AG10803 (cell line): ENCODE measurements around the gene HMOX2.
A peak's percentile ranks its signal among the peaks of the same experiment; 100 is the strongest.

ENCODE experiments used
- DNase-seq: peaks from one replicate; pipeline ENCODE4 v3.0.0; 2010; ENCODE audit warnings: low read depth
- H3K4me3 ChIP-seq: 2 replicates; pipeline ENCODE4 v1.5.1; 2011; ENCODE audit warnings: mild to moderate bottlenecking, low read length, control low read depth
- TF ChIP-seq, protein P1 (sequence below): conservative IDR thresholded peaks from 2 replicates; pipeline ENCODE4 v1.5.1; 2011; ENCODE audit warnings: mild to moderate bottlenecking, low read length, control low read depth, inconsistent platforms

HMOX2 gene, protein sequence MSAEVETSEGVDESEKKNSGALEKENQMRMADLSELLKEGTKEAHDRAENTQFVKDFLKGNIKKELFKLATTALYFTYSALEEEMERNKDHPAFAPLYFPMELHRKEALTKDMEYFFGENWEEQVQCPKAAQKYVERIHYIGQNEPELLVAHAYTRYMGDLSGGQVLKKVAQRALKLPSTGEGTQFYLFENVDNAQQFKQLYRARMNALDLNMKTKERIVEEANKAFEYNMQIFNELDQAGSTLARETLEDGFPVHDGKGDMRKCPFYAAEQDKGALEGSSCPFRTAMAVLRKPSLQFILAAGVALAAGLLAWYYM

DNA sequence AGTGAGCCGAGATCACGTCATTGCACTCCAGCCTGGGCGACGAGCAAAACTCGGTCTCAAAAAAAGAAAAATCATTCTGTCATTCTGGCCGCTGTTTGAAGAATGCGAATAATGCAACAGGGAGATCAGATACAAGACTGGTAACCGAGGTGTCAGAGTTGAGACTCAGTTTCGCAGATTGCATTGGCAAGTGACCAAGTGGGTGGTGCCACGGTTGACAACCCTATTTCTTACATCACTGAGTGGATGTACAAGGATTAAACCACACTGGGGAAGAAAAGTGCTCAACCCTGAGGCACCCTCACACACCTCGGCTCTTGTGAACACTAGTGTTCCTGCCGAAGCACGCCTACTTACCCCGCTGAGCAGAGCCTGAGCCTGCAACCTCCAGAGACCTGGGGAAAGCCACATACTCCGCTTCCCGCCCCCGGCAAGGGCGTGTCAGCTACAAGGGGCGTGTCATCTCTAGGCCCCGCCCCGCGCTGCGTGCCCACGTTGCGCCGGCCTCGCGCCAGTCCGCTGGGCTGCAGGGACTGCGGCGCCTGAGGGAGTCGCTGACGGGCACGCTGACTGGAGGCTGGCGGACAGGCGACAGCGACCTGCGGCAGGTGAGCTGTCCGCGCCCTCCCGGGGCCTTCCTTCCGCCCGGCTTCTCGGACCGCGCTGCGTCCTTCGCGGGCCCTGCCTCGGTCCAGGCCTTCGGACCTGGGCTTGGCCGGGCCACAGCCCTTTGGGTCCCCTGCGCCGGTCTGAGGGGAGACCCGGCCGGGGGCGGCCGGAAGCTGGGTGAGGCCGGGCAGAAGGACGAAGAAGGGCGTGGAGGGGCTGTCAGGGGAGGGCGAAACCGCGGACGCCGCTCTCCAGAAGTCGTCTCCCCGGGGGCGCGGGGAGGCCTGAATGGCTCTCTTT is at the start of gene HMOX2:
HMOX2 (plus strand) TSS at position 519 of the 909 bp plus-strand sequence. CDS start 29,127 bp downstream, outside the sequence.
- TF ChIP-seq, protein P1, sequence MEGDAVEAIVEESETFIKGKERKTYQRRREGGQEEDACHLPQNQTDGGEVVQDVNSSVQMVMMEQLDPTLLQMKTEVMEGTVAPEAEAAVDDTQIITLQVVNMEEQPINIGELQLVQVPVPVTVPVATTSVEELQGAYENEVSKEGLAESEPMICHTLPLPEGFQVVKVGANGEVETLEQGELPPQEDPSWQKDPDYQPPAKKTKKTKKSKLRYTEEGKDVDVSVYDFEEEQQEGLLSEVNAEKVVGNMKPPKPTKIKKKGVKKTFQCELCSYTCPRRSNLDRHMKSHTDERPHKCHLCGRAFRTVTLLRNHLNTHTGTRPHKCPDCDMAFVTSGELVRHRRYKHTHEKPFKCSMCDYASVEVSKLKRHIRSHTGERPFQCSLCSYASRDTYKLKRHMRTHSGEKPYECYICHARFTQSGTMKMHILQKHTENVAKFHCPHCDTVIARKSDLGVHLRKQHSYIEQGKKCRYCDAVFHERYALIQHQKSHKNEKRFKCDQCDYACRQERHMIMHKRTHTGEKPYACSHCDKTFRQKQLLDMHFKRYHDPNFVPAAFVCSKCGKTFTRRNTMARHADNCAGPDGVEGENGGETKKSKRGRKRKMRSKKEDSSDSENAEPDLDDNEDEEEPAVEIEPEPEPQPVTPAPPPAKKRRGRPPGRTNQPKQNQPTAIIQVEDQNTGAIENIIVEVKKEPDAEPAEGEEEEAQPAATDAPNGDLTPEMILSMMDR: peak; percentile 40
- DNase-seq: peak; percentile 87
- peak within 1 kb of the TSS; percentile 77 for H3K4me3 ChIP-seq

DNA sequence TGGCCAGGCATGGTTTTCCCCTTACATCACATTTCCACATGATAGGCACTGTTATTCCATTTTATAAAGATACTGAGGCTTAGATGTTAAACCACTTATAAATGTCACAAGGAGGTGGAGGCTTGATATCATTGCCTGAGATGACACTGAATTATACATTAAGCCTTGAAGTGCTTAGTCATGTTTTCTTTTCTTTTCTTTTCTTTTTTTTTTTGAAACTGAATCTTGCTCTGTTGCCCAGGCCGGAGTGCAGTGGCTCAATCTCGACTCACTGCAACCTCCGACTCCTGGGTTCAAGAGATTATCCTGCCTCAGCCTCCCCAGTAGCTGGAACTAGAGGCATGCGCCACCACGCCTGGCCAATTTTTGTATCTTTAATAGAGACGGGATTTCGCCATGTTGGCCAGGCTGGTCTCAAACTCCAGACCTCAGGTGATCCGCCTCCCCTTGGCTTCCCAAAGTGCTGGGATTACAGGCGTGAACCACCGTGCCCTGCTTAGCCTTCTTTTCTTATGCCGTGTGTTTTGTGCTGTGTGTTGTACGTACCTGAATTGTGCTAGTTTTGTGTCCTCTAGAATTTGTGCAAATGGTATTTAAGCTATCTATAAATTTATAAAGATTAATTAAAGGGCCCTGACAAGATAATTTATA is 49.4 kb upstream of the HMOX2 start:
- no peak for DNase-seq
- TF ChIP-seq, protein P1: no peak
- H3K4me3 ChIP-seq: peak overlapping the region; percentile 82

DNA sequence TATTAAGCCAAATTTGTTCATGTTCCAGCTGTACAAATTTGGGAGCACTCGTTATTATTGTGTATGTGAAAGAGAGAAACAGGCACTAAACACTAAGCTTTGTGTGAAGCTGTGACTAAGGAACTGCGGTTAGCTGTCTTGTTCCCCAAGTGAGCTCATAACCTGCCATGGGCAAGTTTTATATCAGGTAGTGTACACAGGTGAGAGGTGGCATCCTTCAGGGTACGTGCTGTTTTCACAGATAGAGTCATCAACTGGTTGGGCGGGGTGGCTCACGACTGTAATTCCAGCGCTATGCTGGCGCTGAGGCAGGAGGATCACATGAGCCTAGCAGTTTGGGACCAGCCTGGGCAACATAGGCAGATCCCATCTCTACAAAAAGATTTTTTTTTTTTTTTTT is 47.7 kb upstream of the HMOX2 start:
- TF ChIP-seq, protein P1: no peak
- no peak overlapping the region for H3K4me3 ChIP-seq
- no peak for DNase-seq

DNA sequence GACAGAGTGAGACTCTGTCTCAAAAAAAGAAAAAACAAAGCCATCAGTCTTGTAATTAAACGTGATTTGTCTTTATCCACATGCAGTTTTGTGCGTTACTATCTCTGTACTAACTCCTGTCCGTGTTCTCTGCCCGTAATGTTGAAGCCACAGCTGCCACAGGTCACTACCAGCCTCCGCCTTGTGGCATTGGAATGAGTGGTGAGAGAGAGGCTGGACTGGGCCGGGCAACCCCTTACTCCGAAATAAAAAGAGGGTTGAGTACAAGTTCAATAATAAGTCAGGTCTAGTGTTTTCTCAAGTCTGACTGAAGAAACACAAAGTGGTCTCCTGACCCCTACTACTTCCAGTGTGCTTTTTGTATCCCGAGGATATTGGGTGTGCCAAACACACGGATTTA is 45.2 kb upstream of the HMOX2 start:
- TF ChIP-seq, protein P1: no peak

DNA sequence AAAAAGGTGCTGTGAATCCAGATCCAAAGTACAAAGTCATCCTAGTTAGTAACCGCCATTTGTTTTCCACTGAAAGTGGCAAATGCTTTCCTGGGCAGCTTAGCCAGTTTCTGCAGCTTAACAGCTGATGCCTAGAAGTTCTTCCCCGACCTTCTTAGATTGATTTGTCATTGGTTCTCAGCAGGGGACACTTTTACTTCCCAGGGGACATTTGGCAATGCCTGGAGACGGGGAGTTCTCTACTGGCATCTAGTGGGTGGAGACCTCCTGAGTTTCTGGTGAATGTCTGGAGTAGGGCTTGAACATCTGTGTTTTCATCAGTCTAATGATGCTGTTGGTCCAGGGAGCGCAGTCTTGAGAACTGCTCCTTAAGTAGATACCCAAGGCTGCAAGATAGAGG is 43.0 kb upstream of the HMOX2 start:
- H3K4me3 ChIP-seq: no peak overlapping the region
- no peak for DNase-seq
- TF ChIP-seq, protein P1: no peak

More for the DNA sequence above, 45.2 kb upstream of the HMOX2 start:
- DNase-seq: no peak
- no peak overlapping the region for H3K4me3 ChIP-seq

DNA sequence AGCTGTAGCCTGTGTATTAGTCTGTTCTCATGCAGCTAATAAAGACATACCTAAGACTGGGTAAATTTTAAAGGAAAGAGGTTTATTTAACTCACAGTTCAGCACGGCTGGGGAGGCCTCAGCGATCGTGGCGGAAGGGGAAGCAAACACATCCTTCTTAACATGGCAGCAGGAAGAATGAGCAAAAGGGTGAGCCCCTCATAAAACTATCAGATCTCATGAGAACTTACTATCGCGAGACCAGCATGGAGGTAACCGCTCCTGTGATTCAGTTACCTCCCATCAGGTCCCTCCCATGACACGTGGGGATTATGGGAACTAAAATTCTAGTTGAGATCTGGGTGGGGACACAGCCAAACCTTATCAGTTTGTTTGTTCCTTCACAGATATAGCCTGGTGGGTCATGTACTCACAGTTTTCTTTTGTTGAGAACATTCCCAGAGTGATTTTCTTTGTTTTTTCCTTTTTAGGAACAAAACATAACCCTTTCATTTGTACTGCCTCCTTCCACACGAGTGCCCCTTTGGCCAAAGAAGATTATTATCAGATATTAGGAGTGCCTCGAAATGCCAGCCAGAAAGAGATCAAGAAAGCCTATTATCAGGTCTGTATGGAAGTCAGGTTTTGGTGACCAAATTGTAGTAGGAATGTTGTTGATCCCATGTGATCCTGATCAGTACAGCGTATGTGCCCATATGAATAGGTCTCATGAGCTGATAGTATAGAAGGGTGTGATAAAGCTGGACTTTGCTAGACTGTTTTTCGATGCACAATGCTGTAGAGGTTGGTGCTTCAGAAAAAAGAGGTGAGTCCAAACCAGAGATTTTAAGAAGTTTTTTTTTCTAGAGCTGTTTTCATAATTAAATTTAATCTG is 42.0 kb upstream of the HMOX2 start:
- no peak overlapping the region for H3K4me3 ChIP-seq
- TF ChIP-seq, protein P1: no peak
- DNase-seq: no peak
